Mesothelial cell of epicardium (in vitro differentiated cells): Measurements from ENCODE around the gene PIMREG. TPM values are rescaled to one million over a fixed set of nuclear protein-coding genes. Genes with fewer than 3 reads are reported as not detected.

Source experiments
- DNase-seq, 2 experiments: peaks; one replicate each; pipeline ENCODE4 v3.0.0; 2021; ENCODE audit warnings: low spot score in 2 of 2; ENCODE audit not compliant: unreplicated experiment in 2 of 2
- H3K27ac Mint-ChIP-seq: 2 replicates; pipeline ENCODE4 v1.8.0; 2021; ENCODE audit warnings: mixed read lengths
- H3K27me3 Mint-ChIP-seq: 2 replicates; pipeline ENCODE4 v1.8.0; 2021; ENCODE audit warnings: low read depth, mixed read lengths
- H3K36me3 Mint-ChIP-seq: 2 replicates; pipeline ENCODE4 v1.8.0; 2021; ENCODE audit warnings: mixed read lengths
- H3K4me1 Mint-ChIP-seq: 2 replicates; pipeline ENCODE4 v1.8.0; 2021; ENCODE audit warnings: mixed read lengths
- H3K4me3 Mint-ChIP-seq: 2 replicates; pipeline ENCODE4 v1.8.0; 2021; ENCODE audit warnings: mild to moderate bottlenecking, moderate library complexity, mixed read lengths
- H3K9me3 Mint-ChIP-seq: 2 replicates; pipeline ENCODE4 v1.8.0; 2021; ENCODE audit warnings: mixed read lengths
- CTCF ChIP-seq: fragments of 200-600 bp; sonication (generic); IDR thresholded peaks from one replicate; pipeline ENCODE4 v1.5.0; 2021; ENCODE audit warnings: antibody characterized with exemption; ENCODE audit not compliant: unreplicated experiment
- total RNA-seq: library from RNA; stranded (reverse); gene quantifications from 3 replicates; pipeline ENCODE4 v1.2.1, GENCODE V29; 2021

Gene PIMREG
- total RNA-seq, 1 donor from 2014 or later = 13.9 TPM

- H3K4me3 Mint-ChIP-seq = no peak overlapping the region
- no peak for TF ChIP-seq CTCF
- peaks cover 23% of the 10 kb centered on the region for H3K27me3 Mint-ChIP-seq
- no peak for DNase-seq
- H3K27ac Mint-ChIP-seq = no peak overlapping the region
- H3K36me3 Mint-ChIP-seq = no peaks in the 10 kb centered on the region
- H3K4me1 Mint-ChIP-seq = peaks cover 7% of the 10 kb centered on the region
- no peaks in the 10 kb centered on the region for H3K9me3 Mint-ChIP-seq
These were observed 46.9 kb downstream of the PIMREG start for GRCh38 chr17:6491071-6491700.

- DNase-seq = no peak
- TF ChIP-seq CTCF = no peak
- Mint-ChIP-seq H3K4me3 (no peak overlapping the region), H3K27ac (no peak overlapping the region), H3K4me1 (peaks cover 13% of the 10 kb centered on the region), H3K36me3 (no peaks in the 10 kb centered on the region), H3K9me3 (no peaks in the 10 kb centered on the region), H3K27me3 (peaks cover 32% of the 10 kb centered on the region)
These were observed 48.8 kb downstream of the PIMREG start for GRCh38 chr17:6492892-6493674.

- TF ChIP-seq CTCF = no peak
- no peak for DNase-seq
These were observed 50.1 kb downstream of the PIMREG start for GRCh38 chr17:6494239-6494941.

GRCh38 chr17:6495450-6496115 is 51.3 kb downstream of the PIMREG start:
- Mint-ChIP-seq H3K27me3 (peaks cover 36% of the 10 kb centered on the region), H3K9me3 (no peaks in the 10 kb centered on the region), H3K36me3 (no peaks in the 10 kb centered on the region), H3K4me1 (peaks cover 13% of the 10 kb centered on the region), H3K4me3 (peak overlapping the region; percentile 17), H3K27ac (no peak overlapping the region)
- DNase-seq = no peak
- TF ChIP-seq CTCF = no peak

More at GRCh38 chr17:6494239-6494941, 50.1 kb downstream of the PIMREG start:
- Mint-ChIP-seq H3K4me3 (no peak overlapping the region), H3K27ac (no peak overlapping the region), H3K27me3 (peaks cover 36% of the 10 kb centered on the region), H3K36me3 (no peaks in the 10 kb centered on the region), H3K4me1 (peaks cover 13% of the 10 kb centered on the region), H3K9me3 (no peaks in the 10 kb centered on the region)

- Mint-ChIP-seq H3K27me3 (peaks cover 36% of the 10 kb centered on the region), H3K27ac (no peak overlapping the region)
- DNase-seq = no peak
These were observed 51.8 kb downstream of the PIMREG start for GRCh38 chr17:6496116-6496481.

More at GRCh38 chr17:6496116-6496481, 51.8 kb downstream of the PIMREG start:
- H3K4me3 Mint-ChIP-seq = peak overlapping the region; percentile 17
- peaks cover 13% of the 10 kb centered on the region for H3K4me1 Mint-ChIP-seq
- H3K36me3 Mint-ChIP-seq = no peaks in the 10 kb centered on the region
- TF ChIP-seq CTCF = no peak
- no peaks in the 10 kb centered on the region for H3K9me3 Mint-ChIP-seq
